Neural cell (in vitro differentiated cells): ENCODE results near the gene TXLNA. TPM values are rescaled to one million over a fixed set of nuclear protein-coding genes. Genes with fewer than 3 reads are reported as not detected.
A peak's percentile ranks its signal among the peaks of the same experiment; 100 is the strongest.

Experiments used
- H2AFZ ChIP-seq: fragments of 200-600, 300-800 bp; sonication (generic), shearing (Covaris generic); 2 replicates; pipeline ENCODE4 v1.6.0; 2014; ENCODE audit warnings: low read depth, mild to moderate bottlenecking, antibody characterized with exemption, low read length, moderate library complexity
- H3F3A ChIP-seq: fragments of 200-600 bp; shearing (Covaris generic); 2 replicates; pipeline ENCODE4 v1.6.1; 2016; ENCODE audit warnings: mild to moderate bottlenecking, moderate library complexity, mixed read lengths, antibody characterized with exemption, low read length; ENCODE audit not compliant: insufficient read depth, poor library complexity, severe bottlenecking
- H3K27ac ChIP-seq: fragments of 200-600, 300-800 bp; sonication (generic), shearing (Covaris generic); 2 replicates; pipeline ENCODE4 v1.5.1; 2014; ENCODE audit warnings: mild to moderate bottlenecking, low read length, moderate library complexity
- H3K27me3 ChIP-seq: fragments of 300-800, 200-600 bp; sonication (generic), shearing (Covaris generic); 2 replicates; pipeline ENCODE4 v1.6.0; 2014; ENCODE audit warnings: mild to moderate bottlenecking, low read depth, low read length, moderate library complexity; ENCODE audit not compliant: insufficient read depth
- H3K36me3 ChIP-seq: fragments of 300-800, 200-600 bp; sonication (generic), shearing (Covaris generic); 2 replicates; pipeline ENCODE4 v1.5.1; 2014; ENCODE audit warnings: mild to moderate bottlenecking, antibody characterized with exemption, low read length, moderate library complexity; ENCODE audit not compliant: insufficient read depth
- H3K4me2 ChIP-seq: fragments of 300-800, 200-600 bp; sonication (generic), shearing (Covaris generic); 2 replicates; pipeline ENCODE4 v1.6.0; 2014; ENCODE audit warnings: mild to moderate bottlenecking, low read length
- H3K4me3 ChIP-seq: fragments of 300-800, 200-600 bp; sonication (generic), shearing (Covaris generic); 2 replicates; pipeline ENCODE4 v1.5.1; 2014; ENCODE audit warnings: mild to moderate bottlenecking, low read length, moderate library complexity
- H3K79me2 ChIP-seq: fragments of 200-600 bp; shearing (Covaris generic); replicated peaks from 2 replicates; pipeline ENCODE4 v1.6.0; 2014; ENCODE audit warnings: mild to moderate bottlenecking, low read length, moderate library complexity; ENCODE audit not compliant: insufficient read depth
- H3K9ac ChIP-seq: fragments of 300-800, 200-600 bp; sonication (generic), shearing (Covaris generic); 2 replicates; pipeline ENCODE4 v1.6.1; 2016; ENCODE audit warnings: mild to moderate bottlenecking, low read length, mixed read lengths
- H3K9me2 ChIP-seq: fragments of 200-600 bp; shearing (Covaris generic); 2 replicates; pipeline ENCODE4 v1.6.1; 2016; ENCODE audit warnings: mild to moderate bottlenecking, low read length, mixed read lengths; ENCODE audit not compliant: insufficient read depth
- H3K9me3 ChIP-seq: fragments of 200-600, 300-800 bp; sonication (generic), shearing (Covaris generic); 2 replicates; pipeline ENCODE4 v1.6.1; 2016; ENCODE audit warnings: mild to moderate bottlenecking, mixed run types, low read length, moderate library complexity, mixed read lengths
- H4K20me1 ChIP-seq: fragments of 200-600 bp; shearing (Covaris generic); 2 replicates; pipeline ENCODE4 v1.6.1; 2016; ENCODE audit warnings: mild to moderate bottlenecking, mixed run types; ENCODE audit not compliant: insufficient read depth
- CTCF ChIP-seq: fragments of 450-650 bp; IDR thresholded peaks from 2 replicates; pipeline ENCODE4 v1.5.1; 2014; ENCODE audit warnings: antibody characterized with exemption, mild to moderate bottlenecking, moderate library complexity; ENCODE audit not compliant: poor library complexity, severe bottlenecking
- EP300 ChIP-seq: fragments of 450-650 bp; conservative IDR thresholded peaks from 2 replicates; pipeline ENCODE4 v1.6.1; 2014; ENCODE audit warnings: antibody characterized with exemption, mild to moderate bottlenecking, moderate library complexity; ENCODE audit not compliant: poor library complexity, severe bottlenecking
- EZH2 ChIP-seq: fragments of 200-600, 300-800 bp; shearing (Covaris generic), sonication (generic); IDR thresholded peaks from 2 replicates; pipeline ENCODE4 v1.6.1; 2014; ENCODE audit warnings: antibody characterized with exemption, low read length, borderline replicate concordance, mild to moderate bottlenecking; ENCODE audit not compliant: insufficient read depth, poor library complexity, severe bottlenecking
- MXI1 ChIP-seq: fragments of 450-650 bp; conservative IDR thresholded peaks from 2 replicates; pipeline ENCODE4 v1.6.1; 2014; ENCODE audit warnings: antibody characterized with exemption, mild to moderate bottlenecking; ENCODE audit not compliant: poor library complexity, severe bottlenecking
- POLR2AphosphoS5 ChIP-seq: IDR thresholded peaks from 2 replicates; pipeline ENCODE4 v1.6.1; 2012
- RAD21 ChIP-seq: fragments of 450-650 bp; conservative IDR thresholded peaks from 2 replicates; pipeline ENCODE4 v1.6.1; 2014; ENCODE audit warnings: antibody characterized with exemption, mild to moderate bottlenecking, moderate library complexity
- REST ChIP-seq: IDR thresholded peaks from 2 replicates; pipeline ENCODE4 v1.6.1; 2012; ENCODE audit warnings: borderline replicate concordance
- SMC3 ChIP-seq: fragments of 450-650 bp; conservative IDR thresholded peaks from 2 replicates; pipeline ENCODE4 v1.6.1; 2014; ENCODE audit warnings: antibody characterized with exemption, mild to moderate bottlenecking, moderate library complexity; ENCODE audit not compliant: poor library complexity
- TAF1 ChIP-seq: IDR thresholded peaks from 2 replicates; pipeline ENCODE4 v1.6.1; 2012; ENCODE audit warnings: low read depth
- polyA plus RNA-seq: library from polyadenylated mRNA; depleted of rRNA; stranded (reverse); fragments of >200 nt; gene quantifications from 2 replicates; pipeline ENCODE4 v1.2.3, GENCODE V29; 2014

The TXLNA gene
- polyA plus RNA-seq, 1 donor from 2014 or later: 34.5 TPM

- TF ChIP-seq POLR2AphosphoS5: no peak
- Histone ChIP-seq H3K36me3 (no peaks in the 10 kb centered on the region), H3K9ac (peak overlapping the region; percentile 94), H3K79me2 (no peaks in the 10 kb centered on the region), H3K9me3 (no peaks in the 10 kb centered on the region), H3K27ac (peak overlapping the region; percentile 98), H3K27me3 (no peaks in the 10 kb centered on the region), H4K20me1 (no peaks in the 10 kb centered on the region), H3K4me2 (peak overlapping the region; percentile 93), H3K4me3 (peak overlapping the region; percentile 86), H3F3A (no peaks in the 10 kb centered on the region), H2AFZ (no peak overlapping the region), H3K9me2 (no peaks in the 10 kb centered on the region)
Observed at GRCh38 chr1:32199043-32199716, 19.7 kb downstream of the TXLNA start.

GRCh38 chr1:32199717-32200072 lies 20.2 kb downstream of the TXLNA start:
- Histone ChIP-seq H3K9me3 (no peaks in the 10 kb centered on the region), H3K27me3 (no peaks in the 10 kb centered on the region), H4K20me1 (no peaks in the 10 kb centered on the region), H3K9me2 (no peaks in the 10 kb centered on the region), H3K4me2 (peak overlapping the region; percentile 93), H3F3A (no peaks in the 10 kb centered on the region), H3K4me3 (peak overlapping the region; percentile 86), H3K9ac (peak overlapping the region; percentile 94), H2AFZ (peak overlapping the region; percentile 35), H3K79me2 (no peaks in the 10 kb centered on the region), H3K27ac (peak overlapping the region; percentile 98), H3K36me3 (no peaks in the 10 kb centered on the region)
- TF ChIP-seq CTCF: no peak

- no peaks in the 10 kb centered on the region for H3K36me3 ChIP-seq
- H3K9me3 ChIP-seq: no peaks in the 10 kb centered on the region
- TF ChIP-seq CTCF: peak; percentile 2
- peak; percentile 48 for TF ChIP-seq REST
- peak; percentile 68 for TF ChIP-seq TAF1
- TF ChIP-seq EP300: peak; percentile 56
- no peak for TF ChIP-seq RAD21
- TF ChIP-seq EZH2: no peak
- TF ChIP-seq POLR2AphosphoS5: peak; percentile 80
- TF ChIP-seq MXI1: peak; percentile 91
- TF ChIP-seq SMC3: no peak
- no peaks in the 10 kb centered on the region for H3K9me2 ChIP-seq
- H2AFZ ChIP-seq: peak within 1 kb of the TSS; percentile 56
- H3K27me3 ChIP-seq: no peaks in the 10 kb centered on the region
- peak within 1 kb of the TSS; percentile 93 for H3K4me2 ChIP-seq
- peak within 1 kb of the TSS; percentile 94 for H3K9ac ChIP-seq
- no peaks in the 10 kb centered on the region for H4K20me1 ChIP-seq
- H3F3A ChIP-seq: no peaks in the 10 kb centered on the region
- peak within 1 kb of the TSS; percentile 86 for H3K4me3 ChIP-seq
- no peaks in the 10 kb centered on the region for H3K79me2 ChIP-seq
- H3K27ac ChIP-seq: peak within 1 kb of the TSS; percentile 98
Observed at GRCh38 chr1:32200226-32201010, 20.9 kb downstream of the TXLNA start, which contains the start of gene CCDC28B. Gene CCDC28B (plus strand): TSS chr1:32200595. CDS start chr1:32201936, 1,341 bp downstream.
